Mesenteric fat pad (tissue), 1 donor: ENCODE results near the gene MRPL51. TPM values are rescaled to one million over a fixed set of nuclear protein-coding genes. Genes with fewer than 3 reads are reported as not detected.
"Not testable (repeated sequence)": the region's sequence is repeated elsewhere in the genome, so short reads cannot be mapped to it uniquely, and the experiment has no call there.

Experiments
- DNase-seq: peaks from one replicate; pipeline ENCODE4 v3.0.0-alpha.2; 2020; ENCODE audit warnings: low spot score
- total RNA-seq: library from RNA; stranded (reverse); fragmentation: NEBNext Ultra II Directional; extraction: Animal tissue kit (Norgen Biotek cat#: 25700); gene quantifications from one replicate; pipeline ENCODE4 v1.2.1, GENCODE V29; 2021
- donor health status: DM: yes; HTN: yes; CAD: no.

Gene MRPL51
- total RNA-seq, 1 donor from 2014 or later, result 116 TPM

GRCh38 chr12:6489449-6489848 lies 3.6 kb downstream of the MRPL51 start:
- no peak for DNase-seq

DNA sequence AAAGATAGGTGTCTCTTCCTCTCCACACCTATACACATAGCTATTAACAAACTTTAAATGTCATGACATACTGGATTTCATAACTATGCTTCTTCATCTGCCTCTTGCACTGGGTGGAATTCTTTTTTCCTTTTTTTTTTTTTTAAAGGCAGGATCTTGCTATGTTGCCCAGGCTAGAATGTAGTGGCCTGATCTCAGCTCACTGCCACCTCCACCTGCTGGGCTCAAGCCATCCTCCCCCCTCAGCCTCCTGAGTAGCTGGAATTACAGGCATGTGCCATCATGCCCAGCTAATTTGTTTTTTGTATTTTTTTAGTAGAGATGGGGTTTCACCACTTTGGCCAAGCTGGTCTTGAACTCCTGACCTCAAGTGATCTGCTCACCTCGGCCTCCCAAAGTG lies 4.8 kb downstream of the MRPL51 start:
- no peak for DNase-seq

DNA sequence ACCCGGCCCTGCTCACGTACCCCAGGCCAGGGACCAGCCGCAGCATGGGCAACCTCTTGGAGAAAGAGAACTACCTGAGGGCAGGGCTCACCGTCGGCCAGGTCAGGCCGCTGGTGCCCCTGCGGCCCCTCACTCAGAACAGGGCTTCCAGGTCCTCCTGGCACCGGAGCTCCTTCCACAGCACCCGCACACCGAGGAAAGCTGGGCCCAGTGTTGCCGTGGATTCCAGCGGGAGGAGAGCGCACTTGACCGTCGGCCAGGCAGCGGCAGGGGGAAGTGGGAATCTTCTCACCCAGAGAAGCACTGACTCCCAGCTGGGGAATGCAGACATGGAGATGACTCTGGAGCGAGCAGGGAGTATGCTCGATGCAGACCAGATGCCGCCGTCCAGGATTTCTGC lies 14.6 kb downstream of the MRPL51 start:
- peak; percentile 81 for DNase-seq

DNA sequence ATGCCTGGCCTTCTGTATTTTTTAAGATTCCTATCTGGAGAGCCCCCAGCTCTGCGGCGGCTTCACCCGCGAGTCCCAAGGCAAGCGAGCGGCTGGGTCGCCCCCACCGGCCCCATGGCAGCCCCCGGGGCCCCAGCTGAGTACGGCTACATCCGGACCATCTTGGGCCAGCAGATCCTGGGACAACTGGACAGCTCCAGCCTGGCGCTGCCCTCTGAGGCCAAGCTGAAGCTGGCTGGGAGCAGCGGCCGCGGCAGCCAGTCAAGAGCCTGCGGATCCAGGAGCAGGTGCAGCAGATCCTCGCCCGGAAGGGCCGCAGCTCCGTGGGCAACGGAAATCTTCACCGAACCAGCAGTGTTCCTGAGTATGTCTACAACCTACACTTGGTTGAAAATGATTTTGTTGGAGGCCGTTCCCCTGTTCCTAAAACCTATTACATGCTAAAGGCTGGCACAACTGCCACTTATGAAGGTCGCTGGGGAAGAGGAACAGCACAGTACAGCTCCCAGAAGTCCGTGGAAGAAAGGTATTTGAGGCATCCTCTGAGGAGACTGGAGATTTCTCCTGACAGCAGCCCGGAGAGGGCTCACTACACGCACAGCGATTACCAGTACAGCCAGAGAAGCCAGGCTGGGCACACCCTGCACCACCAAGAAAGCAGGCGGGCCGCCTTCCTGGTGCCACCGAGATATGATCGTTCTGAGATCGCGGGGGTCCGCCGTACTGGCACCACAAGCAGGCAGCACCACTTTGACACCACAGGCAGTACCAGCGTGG lies 15.3 kb downstream of the MRPL51 start:
- peak; percentile 78 for DNase-seq

DNA sequence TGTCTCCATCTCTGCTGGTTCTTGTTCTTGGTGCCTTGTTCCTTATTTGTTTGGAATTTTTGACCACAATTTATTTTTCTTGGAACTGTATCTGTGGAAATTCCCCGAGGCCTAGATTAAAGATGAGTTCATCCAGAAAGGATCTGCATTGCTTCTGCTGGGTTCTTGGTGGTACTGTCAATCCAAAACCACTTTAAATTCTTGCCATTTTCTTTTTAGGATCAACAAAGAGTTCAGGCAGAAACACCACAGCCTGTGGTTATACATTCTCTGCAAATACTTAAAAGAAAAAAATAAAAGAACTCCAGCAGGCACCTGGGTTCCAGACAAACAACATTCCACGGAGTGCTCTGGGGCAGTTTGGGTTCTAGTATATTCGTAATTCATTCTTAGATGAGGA lies 16.6 kb downstream of the MRPL51 start:
- no peak for DNase-seq

GRCh38 chr12:6475233-6475975 lies 17.7 kb downstream of the MRPL51 start:
- peak; percentile 83 for DNase-seq

GRCh38 chr12:6472491-6472890 lies 20.6 kb downstream of the MRPL51 start:
- DNase-seq, result no peak

GRCh38 chr12:6471989-6472360 lies 21.1 kb downstream of the MRPL51 start:
- DNase-seq, result no peak

DNA sequence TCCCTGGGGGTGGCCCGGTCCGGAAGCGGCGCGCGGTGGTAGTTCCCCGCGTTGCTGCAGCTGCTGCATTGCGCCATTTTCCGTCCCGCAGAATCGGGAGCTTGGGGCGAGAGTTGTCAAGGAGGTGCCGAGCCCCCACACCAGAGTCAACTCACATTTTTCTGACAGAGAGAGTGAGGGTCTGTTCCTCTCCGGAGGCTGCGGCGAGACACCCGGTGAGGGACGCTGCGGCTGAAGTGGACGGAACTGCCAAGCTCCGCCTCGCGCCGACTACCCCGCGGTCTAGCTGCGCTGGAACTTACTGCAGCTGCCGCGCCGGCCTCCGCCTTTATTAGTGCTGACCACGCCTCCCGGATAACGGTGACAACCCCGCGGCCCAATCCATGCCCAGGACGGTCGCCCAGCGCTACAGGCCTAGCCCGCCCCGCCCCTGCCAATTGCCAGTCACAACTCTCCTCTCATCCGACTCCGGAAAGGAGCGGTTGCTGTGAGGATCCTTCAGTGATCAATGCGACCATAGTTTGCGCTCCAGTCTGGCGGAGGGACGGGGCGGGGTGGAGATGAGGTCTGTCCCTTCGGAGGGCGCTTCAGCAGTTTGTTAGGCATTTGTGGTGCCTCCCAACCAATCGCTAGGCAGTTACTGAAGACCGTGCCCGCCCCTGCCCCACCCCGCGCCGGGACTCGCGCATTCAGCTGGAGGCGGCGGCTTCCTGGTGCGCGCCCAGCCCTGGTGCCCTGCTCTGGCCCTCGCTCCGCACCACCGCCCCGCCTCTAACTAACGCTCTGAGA lies 22.5 kb downstream of the MRPL51 start, which contains the start of gene VAMP1:
VAMP1 (minus strand) TSS at position 303 of the 789 bp plus-strand sequence; CDS start at position 157, 146 bp downstream.
- peak; percentile 99 for DNase-seq

DNA sequence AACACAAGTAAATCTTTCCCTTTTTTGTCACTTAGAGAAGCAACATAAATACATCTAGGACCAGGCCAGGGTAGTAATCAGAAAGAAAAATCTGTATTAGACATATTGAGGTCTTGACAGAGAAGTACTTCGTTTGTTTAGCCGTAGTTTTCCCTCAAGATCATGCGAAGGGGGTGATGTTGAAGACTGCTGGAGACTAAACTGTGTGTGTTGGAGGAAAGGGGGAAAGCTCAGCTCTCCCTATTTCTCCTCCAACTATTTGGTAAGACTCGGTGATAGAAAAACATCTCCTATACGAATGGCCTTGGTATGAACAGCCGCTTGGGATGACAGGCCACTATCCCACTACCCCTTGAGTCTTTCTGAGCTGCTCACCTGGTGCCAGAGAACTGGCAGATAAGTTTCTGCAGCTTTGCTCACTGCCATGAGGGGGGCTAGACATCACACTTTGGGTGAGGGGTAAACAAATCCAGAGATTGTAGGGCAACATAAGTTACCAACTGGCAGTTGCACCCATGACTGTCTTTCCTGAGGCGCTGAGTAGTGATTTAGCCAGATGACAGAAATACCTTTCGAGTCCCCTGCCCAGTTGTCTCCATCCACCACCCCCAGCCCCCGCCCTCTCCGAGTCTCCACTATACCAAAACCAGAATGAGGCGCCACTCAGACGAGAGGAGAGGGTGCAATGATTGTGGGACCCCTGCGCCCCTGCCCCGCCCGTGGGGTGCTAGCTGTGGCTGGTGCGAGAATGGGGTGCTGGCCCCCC lies 23.3 kb downstream of the MRPL51 start:
- DNase-seq, result no peak

GRCh38 chr12:6469092-6469491 lies 24.0 kb downstream of the MRPL51 start:
- no peak for DNase-seq

DNA sequence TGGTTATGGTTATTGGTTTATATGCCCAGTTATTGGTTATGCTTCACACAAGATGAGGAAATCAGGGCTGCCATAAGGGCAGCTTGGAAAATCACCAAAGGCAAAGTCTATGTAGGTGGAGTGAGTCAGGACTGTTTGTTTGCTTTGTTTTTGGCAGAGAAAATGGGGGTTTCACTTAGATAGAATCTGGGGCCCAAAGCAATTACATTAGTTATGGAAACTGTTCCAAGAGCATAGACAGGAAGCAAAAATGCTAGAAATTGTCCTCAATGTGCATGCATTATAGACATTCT lies 24.8 kb downstream of the MRPL51 start:
- no peak for DNase-seq

DNA sequence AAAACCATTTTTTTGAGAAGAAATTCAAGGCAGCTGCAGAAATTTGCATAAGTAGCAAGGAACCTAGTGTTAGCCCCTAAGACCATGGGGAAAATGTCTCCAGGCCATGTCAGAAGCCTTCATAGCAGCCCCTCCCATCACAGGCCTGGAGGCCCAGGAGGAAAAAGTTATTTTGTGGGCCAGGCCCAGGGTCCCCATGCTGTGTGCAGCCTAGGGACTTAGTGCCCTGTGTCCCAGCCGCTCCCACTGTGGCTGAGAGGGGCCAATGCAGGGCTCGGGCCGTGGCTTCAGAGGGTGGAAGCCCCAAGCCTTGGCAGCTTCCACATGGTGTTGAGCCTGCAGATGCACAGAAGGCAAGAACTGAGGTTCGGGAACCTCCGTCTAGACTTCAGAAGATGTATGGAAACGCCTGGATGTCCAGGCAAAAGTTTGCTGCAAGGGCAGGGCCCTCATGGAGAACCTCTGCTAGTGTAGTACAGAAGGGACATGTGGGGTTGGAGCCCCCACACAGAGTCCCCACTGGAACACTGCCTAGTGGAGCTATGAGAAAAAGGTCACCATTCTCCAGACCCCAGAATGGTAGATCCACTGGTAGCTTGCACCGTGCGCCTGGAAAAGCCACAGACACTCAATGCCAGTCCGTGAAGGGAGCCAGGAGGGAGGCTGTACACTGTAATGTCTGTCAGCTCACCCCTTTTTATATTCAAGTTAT lies 25.3 kb downstream of the MRPL51 start:
- DNase-seq, result not testable (repeated sequence)

DNA sequence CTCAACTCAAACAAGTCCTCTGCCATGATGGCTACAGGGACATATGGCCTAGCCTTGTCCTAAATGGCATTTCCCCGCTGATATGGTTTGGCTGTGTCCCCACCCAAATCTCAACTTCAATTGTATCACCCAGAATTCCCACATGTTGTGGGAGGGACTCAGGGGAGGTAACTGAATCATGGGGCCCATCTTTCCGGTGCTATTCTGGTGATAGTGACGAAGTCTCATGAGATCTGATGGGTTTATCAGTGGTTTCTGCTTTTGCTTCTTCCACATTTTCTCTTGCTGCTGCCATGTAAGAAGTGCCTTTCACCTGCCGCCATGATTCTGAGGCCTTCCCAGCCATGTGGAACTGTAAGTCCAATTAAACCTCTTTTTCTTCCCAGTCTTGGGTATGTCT lies 26.3 kb downstream of the MRPL51 start:
- not testable (repeated sequence) for DNase-seq

- no peak for DNase-seq
Measured at GRCh38 chr12:6466184-6466573, 26.9 kb downstream of the MRPL51 start.

DNA sequence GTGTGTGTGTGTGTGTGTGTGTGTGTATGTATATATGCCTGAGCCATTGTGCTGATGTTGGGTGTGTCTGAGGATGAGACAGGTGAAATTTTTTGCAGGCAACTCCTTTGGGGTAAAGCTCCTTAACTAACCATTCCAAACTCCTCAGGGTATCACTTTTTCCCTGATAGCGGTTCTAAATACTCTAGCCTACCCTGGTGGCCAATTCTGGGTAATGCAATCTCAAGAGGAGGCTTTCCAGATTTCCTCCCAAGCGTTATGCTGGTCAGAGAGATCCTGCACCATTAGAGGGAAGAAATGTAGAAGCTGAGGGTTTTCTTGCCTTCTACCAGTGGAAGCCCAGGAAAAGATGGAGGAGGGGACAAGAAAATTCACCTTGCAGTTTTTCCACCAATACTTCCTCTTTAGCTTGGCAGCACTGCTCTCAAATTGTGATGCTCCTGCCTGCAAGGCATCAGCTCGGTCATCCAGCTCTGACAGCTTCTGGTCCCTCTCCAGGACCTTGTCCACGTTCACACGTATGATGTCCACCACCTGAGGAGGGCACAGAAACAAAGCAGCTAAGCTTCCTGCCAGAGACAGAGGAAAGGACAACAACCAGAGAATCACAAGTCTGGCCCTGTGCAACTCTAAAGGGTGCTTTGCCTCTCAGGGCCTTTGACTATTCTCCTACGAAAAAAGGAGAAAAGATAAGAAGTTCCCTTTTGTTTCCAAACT lies 27.4 kb downstream of the MRPL51 start:
- DNase-seq, result no peak

GRCh38 chr12:6464531-6464930 lies 28.5 kb downstream of the MRPL51 start:
- DNase-seq, result peak; percentile 60

- DNase-seq, result peak; percentile 45
Measured at GRCh38 chr12:6463858-6464257, 29.2 kb downstream of the MRPL51 start.

GRCh38 chr12:6463216-6463615 lies 29.8 kb downstream of the MRPL51 start:
- peak; percentile 73 for DNase-seq
